Progenitor cell of endocrine pancreas (in vitro differentiated cells): Measurements from ENCODE around the gene KLLN. TPM values are rescaled to one million over a fixed set of nuclear protein-coding genes. Genes with fewer than 3 reads are reported as not detected.
A peak's percentile ranks its signal among the peaks of the same experiment; 100 is the strongest.
"Not testable (repeated sequence)": the region's sequence is repeated elsewhere in the genome, so short reads cannot be mapped to it uniquely, and the experiment has no call there.

ENCODE experiments used
- DNase-seq: peaks from one replicate; pipeline ENCODE4 v3.0.0; 2021; ENCODE audit warnings: low spot score; ENCODE audit not compliant: unreplicated experiment
- H3K27ac Mint-ChIP-seq: 2 replicates; pipeline ENCODE4 v1.8.0; 2021; ENCODE audit warnings: mild to moderate bottlenecking, moderate library complexity, mixed read lengths
- H3K27me3 Mint-ChIP-seq: 2 replicates; pipeline ENCODE4 v1.8.0; 2021; ENCODE audit warnings: mixed read lengths
- H3K36me3 Mint-ChIP-seq: 2 replicates; pipeline ENCODE4 v1.8.0; 2022; ENCODE audit warnings: mixed read lengths; ENCODE audit not compliant: insufficient read depth
- H3K4me1 Mint-ChIP-seq: 2 replicates; pipeline ENCODE4 v1.8.0; 2021; ENCODE audit warnings: low read depth, mixed read lengths
- H3K4me3 Mint-ChIP-seq: 2 replicates; pipeline ENCODE4 v1.8.0; 2021; ENCODE audit warnings: low read depth, mild to moderate bottlenecking, moderate library complexity, mixed read lengths
- H3K9me3 Mint-ChIP-seq: 2 replicates; pipeline ENCODE4 v1.8.0; 2021; ENCODE audit warnings: low read depth, mixed read lengths
- total RNA-seq: library from RNA; stranded (reverse); gene quantifications from 2 replicates; pipeline ENCODE4 v1.2.1, GENCODE V29; 2021
- TF ChIP-seq, protein P1 (sequence below): fragments of 200-600 bp; sonication (generic); IDR thresholded peaks from one replicate; pipeline ENCODE4 v1.5.0; 2021; ENCODE audit warnings: antibody characterized with exemption, mild to moderate bottlenecking; ENCODE audit not compliant: unreplicated experiment

The KLLN gene
- total RNA-seq, 1 donor from 2014 or later: 0.53 TPM

DNA sequence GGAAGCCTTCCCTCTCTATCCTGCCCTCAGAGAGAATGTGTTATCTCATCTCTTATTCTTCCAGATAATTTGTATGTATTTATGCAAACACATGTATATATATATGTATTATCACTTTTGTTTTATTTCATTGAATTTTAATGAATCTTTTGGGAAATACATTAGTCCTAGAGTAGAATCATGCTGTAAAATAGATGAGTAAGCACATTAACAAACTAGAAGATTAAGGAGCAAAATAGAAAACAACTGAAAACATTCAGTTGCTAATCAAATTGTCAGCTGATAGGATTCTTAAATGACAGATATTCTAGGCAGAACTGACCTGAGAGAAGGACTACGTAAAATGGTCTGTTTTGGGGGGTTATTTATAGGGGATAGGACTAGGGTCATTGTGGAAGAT lies 11.2 kb downstream of the KLLN start:
- H3K4me1 Mint-ChIP-seq: peaks cover 3% of the 10 kb centered on the region
- TF ChIP-seq, protein P1, sequence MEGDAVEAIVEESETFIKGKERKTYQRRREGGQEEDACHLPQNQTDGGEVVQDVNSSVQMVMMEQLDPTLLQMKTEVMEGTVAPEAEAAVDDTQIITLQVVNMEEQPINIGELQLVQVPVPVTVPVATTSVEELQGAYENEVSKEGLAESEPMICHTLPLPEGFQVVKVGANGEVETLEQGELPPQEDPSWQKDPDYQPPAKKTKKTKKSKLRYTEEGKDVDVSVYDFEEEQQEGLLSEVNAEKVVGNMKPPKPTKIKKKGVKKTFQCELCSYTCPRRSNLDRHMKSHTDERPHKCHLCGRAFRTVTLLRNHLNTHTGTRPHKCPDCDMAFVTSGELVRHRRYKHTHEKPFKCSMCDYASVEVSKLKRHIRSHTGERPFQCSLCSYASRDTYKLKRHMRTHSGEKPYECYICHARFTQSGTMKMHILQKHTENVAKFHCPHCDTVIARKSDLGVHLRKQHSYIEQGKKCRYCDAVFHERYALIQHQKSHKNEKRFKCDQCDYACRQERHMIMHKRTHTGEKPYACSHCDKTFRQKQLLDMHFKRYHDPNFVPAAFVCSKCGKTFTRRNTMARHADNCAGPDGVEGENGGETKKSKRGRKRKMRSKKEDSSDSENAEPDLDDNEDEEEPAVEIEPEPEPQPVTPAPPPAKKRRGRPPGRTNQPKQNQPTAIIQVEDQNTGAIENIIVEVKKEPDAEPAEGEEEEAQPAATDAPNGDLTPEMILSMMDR: no peak
- H3K4me3 Mint-ChIP-seq: no peak overlapping the region
- H3K27ac Mint-ChIP-seq: no peak overlapping the region
- no peaks in the 10 kb centered on the region for H3K9me3 Mint-ChIP-seq
- peaks cover 2% of the 10 kb centered on the region for H3K27me3 Mint-ChIP-seq
- no peak for DNase-seq
- no peaks in the 10 kb centered on the region for H3K36me3 Mint-ChIP-seq

DNA sequence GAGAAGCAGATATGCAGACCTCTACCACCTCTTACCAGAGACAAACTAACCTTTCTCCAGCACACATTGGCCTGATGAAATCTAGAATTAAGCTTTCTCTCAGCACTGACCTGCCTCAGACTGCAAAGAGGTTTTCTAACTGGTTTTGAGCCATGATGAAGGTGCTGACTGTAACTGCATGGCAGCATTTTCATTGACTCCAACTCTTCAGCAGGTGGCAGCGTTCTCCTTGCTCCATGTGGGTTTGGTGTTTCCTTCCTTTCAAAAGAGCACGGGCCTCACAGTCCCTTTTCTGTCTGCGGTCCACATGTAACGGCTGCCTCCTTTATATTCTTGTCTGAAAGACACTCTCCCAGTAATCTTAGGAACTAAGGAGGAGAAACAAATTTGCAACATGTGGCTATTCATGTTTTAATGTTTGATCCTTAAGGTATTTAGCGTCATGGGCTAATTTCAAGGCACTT lies 12.6 kb downstream of the KLLN start:
- TF ChIP-seq, protein P1: peak; percentile 68
- H3K27me3 Mint-ChIP-seq: peaks cover 2% of the 10 kb centered on the region
- H3K4me1 Mint-ChIP-seq: peaks cover 7% of the 10 kb centered on the region
- H3K4me3 Mint-ChIP-seq: no peak overlapping the region
- H3K9me3 Mint-ChIP-seq: no peaks in the 10 kb centered on the region
- H3K27ac Mint-ChIP-seq: peak overlapping the region; percentile 6
- no peak for DNase-seq
- H3K36me3 Mint-ChIP-seq: no peaks in the 10 kb centered on the region

DNA sequence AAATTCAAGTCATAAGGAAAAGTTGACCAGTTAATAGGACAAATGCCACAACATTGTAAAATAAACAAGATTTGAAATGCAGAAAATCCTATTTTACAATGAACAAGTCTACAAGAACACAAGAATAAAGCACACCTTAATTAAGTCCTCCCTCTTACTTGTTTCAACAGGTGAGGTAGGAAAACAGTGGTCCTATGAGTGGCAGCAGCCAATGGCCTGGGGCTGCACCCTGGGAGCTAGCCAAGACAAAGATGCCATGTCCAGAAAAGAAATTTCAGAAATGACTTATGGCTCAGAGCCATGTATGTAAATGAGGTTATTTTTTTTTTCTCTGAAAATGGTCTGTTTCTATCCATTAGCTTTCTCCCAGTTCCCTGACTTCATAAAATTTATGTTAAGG lies 14.3 kb downstream of the KLLN start:
- no peak overlapping the region for H3K4me3 Mint-ChIP-seq
- H3K9me3 Mint-ChIP-seq: no peaks in the 10 kb centered on the region
- peaks cover 7% of the 10 kb centered on the region for H3K4me1 Mint-ChIP-seq
- TF ChIP-seq, protein P1: no peak
- no peaks in the 10 kb centered on the region for H3K36me3 Mint-ChIP-seq
- H3K27ac Mint-ChIP-seq: no peak overlapping the region
- DNase-seq: no peak
- H3K27me3 Mint-ChIP-seq: peaks cover 2% of the 10 kb centered on the region

DNA sequence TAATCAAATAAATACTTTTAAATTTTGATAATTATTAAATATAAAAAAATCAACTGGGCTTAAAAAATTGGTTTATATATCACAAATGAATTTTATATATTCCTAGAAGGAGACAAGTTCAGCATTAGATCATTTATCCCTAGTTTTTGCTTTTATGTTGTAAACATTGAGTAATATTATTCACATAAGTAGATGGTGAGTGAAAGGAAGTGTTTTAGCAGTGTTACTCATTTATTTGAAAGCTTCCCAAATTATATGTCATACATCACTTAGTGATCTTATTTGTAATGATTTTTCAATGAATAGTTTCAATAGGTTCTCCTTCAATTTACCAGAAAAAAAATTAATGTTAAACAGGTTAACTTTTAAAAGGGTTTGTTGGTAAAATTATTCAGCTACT lies 15.8 kb downstream of the KLLN start:
- H3K36me3 Mint-ChIP-seq: no peaks in the 10 kb centered on the region
- no peak overlapping the region for H3K4me3 Mint-ChIP-seq
- no peak for DNase-seq
- H3K27ac Mint-ChIP-seq: no peak overlapping the region
- no peaks in the 10 kb centered on the region for H3K9me3 Mint-ChIP-seq
- H3K27me3 Mint-ChIP-seq: peaks cover 2% of the 10 kb centered on the region
- H3K4me1 Mint-ChIP-seq: peaks cover 10% of the 10 kb centered on the region
- TF ChIP-seq, protein P1: no peak

DNA sequence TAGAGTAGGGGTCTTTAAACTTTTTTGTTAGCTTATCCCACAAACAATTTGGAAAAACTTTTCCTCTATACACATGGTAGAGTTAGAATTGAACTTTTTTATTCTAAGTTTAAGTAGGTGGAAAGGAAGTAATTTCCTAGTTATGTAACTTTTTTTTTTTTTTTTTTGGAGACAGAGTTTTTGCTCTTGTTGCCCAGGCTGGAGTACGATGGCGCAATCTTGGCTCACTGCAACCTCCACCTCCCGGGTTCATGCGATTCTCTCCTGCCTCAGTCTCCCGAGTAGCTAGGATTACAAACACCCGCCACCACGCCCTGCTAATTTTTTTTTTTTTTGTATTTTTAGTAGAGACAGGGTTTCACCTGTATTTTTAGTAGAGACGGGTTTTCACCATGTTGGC lies 16.6 kb downstream of the KLLN start:
- H3K4me3 Mint-ChIP-seq, H3K27me3 Mint-ChIP-seq, DNase-seq, H3K36me3 Mint-ChIP-seq, H3K27ac Mint-ChIP-seq, H3K9me3 Mint-ChIP-seq: not testable (repeated sequence)
- peaks cover 12% of the 10 kb centered on the region for H3K4me1 Mint-ChIP-seq

DNA sequence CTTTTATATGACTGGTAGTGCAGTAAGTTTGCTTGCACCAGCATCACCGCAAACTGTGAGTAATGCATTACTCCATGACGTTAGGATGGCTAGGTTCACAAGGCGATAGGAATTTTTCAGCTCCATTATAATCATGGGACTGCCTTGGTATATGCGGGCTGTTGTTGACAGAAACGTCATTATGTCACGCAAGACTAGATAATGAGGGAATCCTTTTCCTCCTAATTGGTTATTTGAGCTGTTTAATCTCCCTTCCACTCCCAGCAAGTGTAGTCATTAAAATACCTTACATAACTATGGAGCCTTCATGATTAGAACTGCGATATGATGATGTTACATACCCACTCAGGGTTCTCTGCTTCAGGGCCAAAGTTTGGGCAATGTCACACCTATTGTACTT lies 17.3 kb downstream of the KLLN start:
- Mint-ChIP-seq H3K4me3 (no peak overlapping the region), H3K4me1 (peaks cover 12% of the 10 kb centered on the region), H3K36me3 (no peaks in the 10 kb centered on the region), H3K9me3 (no peaks in the 10 kb centered on the region), H3K27ac (no peak overlapping the region), H3K27me3 (no peaks in the 10 kb centered on the region)
- DNase-seq: no peak
- TF ChIP-seq, protein P1: no peak
